Neural cell (in vitro differentiated cells): Measurements from ENCODE around the gene TIAM2. TPM values are rescaled to one million over a fixed set of nuclear protein-coding genes. Genes with fewer than 3 reads are reported as not detected.

Experiments
- H2AFZ ChIP-seq: fragments of 200-600, 300-800 bp; sonication (generic), shearing (Covaris generic); 2 replicates; pipeline ENCODE4 v1.6.0; 2014; ENCODE audit warnings: low read depth, mild to moderate bottlenecking, antibody characterized with exemption, low read length, moderate library complexity
- H3F3A ChIP-seq: fragments of 200-600 bp; shearing (Covaris generic); 2 replicates; pipeline ENCODE4 v1.6.1; 2016; ENCODE audit warnings: mild to moderate bottlenecking, moderate library complexity, mixed read lengths, antibody characterized with exemption, low read length; ENCODE audit not compliant: insufficient read depth, poor library complexity, severe bottlenecking
- H3K27ac ChIP-seq: fragments of 200-600, 300-800 bp; sonication (generic), shearing (Covaris generic); 2 replicates; pipeline ENCODE4 v1.5.1; 2014; ENCODE audit warnings: mild to moderate bottlenecking, low read length, moderate library complexity
- H3K27me3 ChIP-seq: fragments of 300-800, 200-600 bp; sonication (generic), shearing (Covaris generic); 2 replicates; pipeline ENCODE4 v1.6.0; 2014; ENCODE audit warnings: mild to moderate bottlenecking, low read depth, low read length, moderate library complexity; ENCODE audit not compliant: insufficient read depth
- H3K36me3 ChIP-seq: fragments of 300-800, 200-600 bp; sonication (generic), shearing (Covaris generic); 2 replicates; pipeline ENCODE4 v1.5.1; 2014; ENCODE audit warnings: mild to moderate bottlenecking, antibody characterized with exemption, low read length, moderate library complexity; ENCODE audit not compliant: insufficient read depth
- H3K4me2 ChIP-seq: fragments of 300-800, 200-600 bp; sonication (generic), shearing (Covaris generic); 2 replicates; pipeline ENCODE4 v1.6.0; 2014; ENCODE audit warnings: mild to moderate bottlenecking, low read length
- H3K4me3 ChIP-seq: fragments of 300-800, 200-600 bp; sonication (generic), shearing (Covaris generic); 2 replicates; pipeline ENCODE4 v1.5.1; 2014; ENCODE audit warnings: mild to moderate bottlenecking, low read length, moderate library complexity
- H3K79me2 ChIP-seq: fragments of 200-600 bp; shearing (Covaris generic); replicated peaks from 2 replicates; pipeline ENCODE4 v1.6.0; 2014; ENCODE audit warnings: mild to moderate bottlenecking, low read length, moderate library complexity; ENCODE audit not compliant: insufficient read depth
- H3K9ac ChIP-seq: fragments of 300-800, 200-600 bp; sonication (generic), shearing (Covaris generic); 2 replicates; pipeline ENCODE4 v1.6.1; 2016; ENCODE audit warnings: mild to moderate bottlenecking, low read length, mixed read lengths
- H3K9me2 ChIP-seq: fragments of 200-600 bp; shearing (Covaris generic); 2 replicates; pipeline ENCODE4 v1.6.1; 2016; ENCODE audit warnings: mild to moderate bottlenecking, low read length, mixed read lengths; ENCODE audit not compliant: insufficient read depth
- H3K9me3 ChIP-seq: fragments of 200-600, 300-800 bp; sonication (generic), shearing (Covaris generic); 2 replicates; pipeline ENCODE4 v1.6.1; 2016; ENCODE audit warnings: mild to moderate bottlenecking, mixed run types, low read length, moderate library complexity, mixed read lengths
- H4K20me1 ChIP-seq: fragments of 200-600 bp; shearing (Covaris generic); 2 replicates; pipeline ENCODE4 v1.6.1; 2016; ENCODE audit warnings: mild to moderate bottlenecking, mixed run types; ENCODE audit not compliant: insufficient read depth
- EP300 ChIP-seq: fragments of 450-650 bp; conservative IDR thresholded peaks from 2 replicates; pipeline ENCODE4 v1.6.1; 2014; ENCODE audit warnings: antibody characterized with exemption, mild to moderate bottlenecking, moderate library complexity; ENCODE audit not compliant: poor library complexity, severe bottlenecking
- EZH2 ChIP-seq: fragments of 200-600, 300-800 bp; shearing (Covaris generic), sonication (generic); IDR thresholded peaks from 2 replicates; pipeline ENCODE4 v1.6.1; 2014; ENCODE audit warnings: antibody characterized with exemption, low read length, borderline replicate concordance, mild to moderate bottlenecking; ENCODE audit not compliant: insufficient read depth, poor library complexity, severe bottlenecking
- MXI1 ChIP-seq: fragments of 450-650 bp; conservative IDR thresholded peaks from 2 replicates; pipeline ENCODE4 v1.6.1; 2014; ENCODE audit warnings: antibody characterized with exemption, mild to moderate bottlenecking; ENCODE audit not compliant: poor library complexity, severe bottlenecking
- POLR2AphosphoS5 ChIP-seq: IDR thresholded peaks from 2 replicates; pipeline ENCODE4 v1.6.1; 2012
- RAD21 ChIP-seq: fragments of 450-650 bp; conservative IDR thresholded peaks from 2 replicates; pipeline ENCODE4 v1.6.1; 2014; ENCODE audit warnings: antibody characterized with exemption, mild to moderate bottlenecking, moderate library complexity
- SMC3 ChIP-seq: fragments of 450-650 bp; conservative IDR thresholded peaks from 2 replicates; pipeline ENCODE4 v1.6.1; 2014; ENCODE audit warnings: antibody characterized with exemption, mild to moderate bottlenecking, moderate library complexity; ENCODE audit not compliant: poor library complexity
- TAF1 ChIP-seq: IDR thresholded peaks from 2 replicates; pipeline ENCODE4 v1.6.1; 2012; ENCODE audit warnings: low read depth
- polyA plus RNA-seq: library from polyadenylated mRNA; depleted of rRNA; stranded (reverse); fragments of >200 nt; gene quantifications from 2 replicates; pipeline ENCODE4 v1.2.3, GENCODE V29; 2014
- TF ChIP-seq, protein P1 (sequence below): fragments of 450-650 bp; IDR thresholded peaks from 2 replicates; pipeline ENCODE4 v1.5.1; 2014; ENCODE audit warnings: antibody characterized with exemption, mild to moderate bottlenecking, moderate library complexity; ENCODE audit not compliant: poor library complexity, severe bottlenecking
- TF ChIP-seq, protein P2 (sequence below): IDR thresholded peaks from 2 replicates; pipeline ENCODE4 v1.6.1; 2012; ENCODE audit warnings: borderline replicate concordance

The TIAM2 gene
- polyA plus RNA-seq, 1 donor from 2014 or later: 73.3 TPM

GRCh38 chr6:155201461-155202226 lies 206.5 kb downstream of the TIAM2 start:
- H3K9me3 ChIP-seq: no peaks in the 10 kb centered on the region
- peak overlapping the region; percentile 51 for H3K27ac ChIP-seq
- no peak for TF ChIP-seq EZH2
- TF ChIP-seq EP300: peak; percentile 58
- TF ChIP-seq SMC3: no peak
- TF ChIP-seq, protein P1, sequence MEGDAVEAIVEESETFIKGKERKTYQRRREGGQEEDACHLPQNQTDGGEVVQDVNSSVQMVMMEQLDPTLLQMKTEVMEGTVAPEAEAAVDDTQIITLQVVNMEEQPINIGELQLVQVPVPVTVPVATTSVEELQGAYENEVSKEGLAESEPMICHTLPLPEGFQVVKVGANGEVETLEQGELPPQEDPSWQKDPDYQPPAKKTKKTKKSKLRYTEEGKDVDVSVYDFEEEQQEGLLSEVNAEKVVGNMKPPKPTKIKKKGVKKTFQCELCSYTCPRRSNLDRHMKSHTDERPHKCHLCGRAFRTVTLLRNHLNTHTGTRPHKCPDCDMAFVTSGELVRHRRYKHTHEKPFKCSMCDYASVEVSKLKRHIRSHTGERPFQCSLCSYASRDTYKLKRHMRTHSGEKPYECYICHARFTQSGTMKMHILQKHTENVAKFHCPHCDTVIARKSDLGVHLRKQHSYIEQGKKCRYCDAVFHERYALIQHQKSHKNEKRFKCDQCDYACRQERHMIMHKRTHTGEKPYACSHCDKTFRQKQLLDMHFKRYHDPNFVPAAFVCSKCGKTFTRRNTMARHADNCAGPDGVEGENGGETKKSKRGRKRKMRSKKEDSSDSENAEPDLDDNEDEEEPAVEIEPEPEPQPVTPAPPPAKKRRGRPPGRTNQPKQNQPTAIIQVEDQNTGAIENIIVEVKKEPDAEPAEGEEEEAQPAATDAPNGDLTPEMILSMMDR: no peak
- TF ChIP-seq, protein P2, sequence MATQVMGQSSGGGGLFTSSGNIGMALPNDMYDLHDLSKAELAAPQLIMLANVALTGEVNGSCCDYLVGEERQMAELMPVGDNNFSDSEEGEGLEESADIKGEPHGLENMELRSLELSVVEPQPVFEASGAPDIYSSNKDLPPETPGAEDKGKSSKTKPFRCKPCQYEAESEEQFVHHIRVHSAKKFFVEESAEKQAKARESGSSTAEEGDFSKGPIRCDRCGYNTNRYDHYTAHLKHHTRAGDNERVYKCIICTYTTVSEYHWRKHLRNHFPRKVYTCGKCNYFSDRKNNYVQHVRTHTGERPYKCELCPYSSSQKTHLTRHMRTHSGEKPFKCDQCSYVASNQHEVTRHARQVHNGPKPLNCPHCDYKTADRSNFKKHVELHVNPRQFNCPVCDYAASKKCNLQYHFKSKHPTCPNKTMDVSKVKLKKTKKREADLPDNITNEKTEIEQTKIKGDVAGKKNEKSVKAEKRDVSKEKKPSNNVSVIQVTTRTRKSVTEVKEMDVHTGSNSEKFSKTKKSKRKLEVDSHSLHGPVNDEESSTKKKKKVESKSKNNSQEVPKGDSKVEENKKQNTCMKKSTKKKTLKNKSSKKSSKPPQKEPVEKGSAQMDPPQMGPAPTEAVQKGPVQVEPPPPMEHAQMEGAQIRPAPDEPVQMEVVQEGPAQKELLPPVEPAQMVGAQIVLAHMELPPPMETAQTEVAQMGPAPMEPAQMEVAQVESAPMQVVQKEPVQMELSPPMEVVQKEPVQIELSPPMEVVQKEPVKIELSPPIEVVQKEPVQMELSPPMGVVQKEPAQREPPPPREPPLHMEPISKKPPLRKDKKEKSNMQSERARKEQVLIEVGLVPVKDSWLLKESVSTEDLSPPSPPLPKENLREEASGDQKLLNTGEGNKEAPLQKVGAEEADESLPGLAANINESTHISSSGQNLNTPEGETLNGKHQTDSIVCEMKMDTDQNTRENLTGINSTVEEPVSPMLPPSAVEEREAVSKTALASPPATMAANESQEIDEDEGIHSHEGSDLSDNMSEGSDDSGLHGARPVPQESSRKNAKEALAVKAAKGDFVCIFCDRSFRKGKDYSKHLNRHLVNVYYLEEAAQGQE: no peak
- peak; percentile 50 for TF ChIP-seq POLR2AphosphoS5
- no peak for TF ChIP-seq TAF1
- TF ChIP-seq MXI1: no peak
- no peak for TF ChIP-seq RAD21
- no peak overlapping the region for H3K4me3 ChIP-seq
- H3K4me2 ChIP-seq: peak overlapping the region; percentile 12
- no peaks in the 10 kb centered on the region for H3K9me2 ChIP-seq
- H3K79me2 ChIP-seq: no peaks in the 10 kb centered on the region
- H3K36me3 ChIP-seq: no peaks in the 10 kb centered on the region
- no peak overlapping the region for H2AFZ ChIP-seq
- no peaks in the 10 kb centered on the region for H4K20me1 ChIP-seq
- no peaks in the 10 kb centered on the region for H3F3A ChIP-seq
- H3K9ac ChIP-seq: no peak overlapping the region
- H3K27me3 ChIP-seq: no peaks in the 10 kb centered on the region

DNA sequence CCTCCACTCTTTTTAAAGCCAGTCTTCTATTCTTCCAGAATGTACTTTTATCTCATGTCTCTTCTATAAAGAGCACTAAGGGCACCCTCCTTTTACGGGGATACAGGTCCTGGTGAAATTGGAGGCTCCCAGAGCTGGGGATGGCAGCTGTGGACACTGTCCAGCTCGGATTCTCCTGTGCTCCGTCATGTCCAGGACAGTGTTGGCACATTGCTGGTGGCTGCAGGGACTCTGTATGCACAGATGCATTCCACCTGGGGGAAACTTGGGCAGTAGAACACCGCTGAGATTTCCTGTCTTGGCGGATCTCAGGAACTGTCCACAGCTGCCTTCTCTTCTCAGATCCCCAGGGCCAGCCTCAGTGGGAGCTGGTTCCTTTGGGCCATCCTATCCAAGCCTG lies 212.1 kb downstream of the TIAM2 start:
- no peaks in the 10 kb centered on the region for H3F3A ChIP-seq
- no peak overlapping the region for H3K27ac ChIP-seq
- H3K9ac ChIP-seq: no peak overlapping the region
- no peaks in the 10 kb centered on the region for H3K9me2 ChIP-seq
- no peak overlapping the region for H3K4me3 ChIP-seq
- H2AFZ ChIP-seq: no peak overlapping the region
- no peaks in the 10 kb centered on the region for H4K20me1 ChIP-seq
- no peaks in the 10 kb centered on the region for H3K9me3 ChIP-seq
- no peaks in the 10 kb centered on the region for H3K27me3 ChIP-seq
- TF ChIP-seq SMC3 (no peak), MXI1 (no peak), EZH2 (no peak), EP300 (no peak), POLR2AphosphoS5 (no peak), TAF1 (no peak), RAD21 (no peak)
- TF ChIP-seq, protein P2: no peak
- TF ChIP-seq, protein P1: no peak
- no peaks in the 10 kb centered on the region for H3K36me3 ChIP-seq
- no peaks in the 10 kb centered on the region for H3K79me2 ChIP-seq
- H3K4me2 ChIP-seq: no peak overlapping the region
